ENCODE results near the gene BMX.

The BMX gene

GRCh38 chrX:15511563-15511962 is 11.0 kb downstream of the BMX start:
- TF ChIP-seq, protein P1, sequence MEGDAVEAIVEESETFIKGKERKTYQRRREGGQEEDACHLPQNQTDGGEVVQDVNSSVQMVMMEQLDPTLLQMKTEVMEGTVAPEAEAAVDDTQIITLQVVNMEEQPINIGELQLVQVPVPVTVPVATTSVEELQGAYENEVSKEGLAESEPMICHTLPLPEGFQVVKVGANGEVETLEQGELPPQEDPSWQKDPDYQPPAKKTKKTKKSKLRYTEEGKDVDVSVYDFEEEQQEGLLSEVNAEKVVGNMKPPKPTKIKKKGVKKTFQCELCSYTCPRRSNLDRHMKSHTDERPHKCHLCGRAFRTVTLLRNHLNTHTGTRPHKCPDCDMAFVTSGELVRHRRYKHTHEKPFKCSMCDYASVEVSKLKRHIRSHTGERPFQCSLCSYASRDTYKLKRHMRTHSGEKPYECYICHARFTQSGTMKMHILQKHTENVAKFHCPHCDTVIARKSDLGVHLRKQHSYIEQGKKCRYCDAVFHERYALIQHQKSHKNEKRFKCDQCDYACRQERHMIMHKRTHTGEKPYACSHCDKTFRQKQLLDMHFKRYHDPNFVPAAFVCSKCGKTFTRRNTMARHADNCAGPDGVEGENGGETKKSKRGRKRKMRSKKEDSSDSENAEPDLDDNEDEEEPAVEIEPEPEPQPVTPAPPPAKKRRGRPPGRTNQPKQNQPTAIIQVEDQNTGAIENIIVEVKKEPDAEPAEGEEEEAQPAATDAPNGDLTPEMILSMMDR (conservative IDR thresholded peaks at IDR 0.05; ENCODE audit: low read depth) = no peak
- POLR2A ChIA-PET (ENCODE audit: low non-redundant PET) = no interaction called here
- no peak for DNase-seq (ENCODE audit: low spot score)
- CTCF ChIA-PET = interaction anchor here (0.8 kb wide), 1 partner anchor 54 kb away, joined by 3 read pairs; no protein-coding TSS in a partner anchor
- no peak overlapping the region for H3K27ac ChIP-seq

DNA sequence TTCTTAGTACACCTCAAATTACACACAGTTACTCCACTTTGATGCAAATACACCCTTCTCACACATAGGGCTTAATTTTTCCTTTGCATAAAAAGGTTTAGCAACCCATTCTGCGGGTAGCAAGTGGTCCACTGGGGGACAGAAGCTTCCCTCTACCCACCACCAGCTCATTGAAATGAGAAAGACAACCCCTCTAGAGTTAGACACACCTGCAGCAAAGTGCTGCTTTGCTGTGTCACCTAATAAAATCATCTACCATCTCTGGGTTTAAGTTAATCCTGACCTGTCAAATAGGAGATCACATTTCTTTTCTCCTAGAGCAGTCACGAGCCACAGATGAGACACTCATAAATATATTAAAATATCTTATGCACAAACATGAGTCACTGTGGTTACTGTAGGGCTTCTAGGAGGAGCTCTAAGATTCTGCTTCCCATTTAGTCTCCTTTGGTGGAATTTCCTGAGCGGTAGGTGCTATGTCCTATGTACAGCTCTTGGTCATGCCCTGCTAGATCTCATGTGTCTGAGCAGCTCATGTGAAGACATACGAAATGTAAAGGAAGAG is 11.9 kb downstream of the BMX start:
- POLR2A ChIA-PET (ENCODE audit: low non-redundant PET) = no interaction called here

DNA sequence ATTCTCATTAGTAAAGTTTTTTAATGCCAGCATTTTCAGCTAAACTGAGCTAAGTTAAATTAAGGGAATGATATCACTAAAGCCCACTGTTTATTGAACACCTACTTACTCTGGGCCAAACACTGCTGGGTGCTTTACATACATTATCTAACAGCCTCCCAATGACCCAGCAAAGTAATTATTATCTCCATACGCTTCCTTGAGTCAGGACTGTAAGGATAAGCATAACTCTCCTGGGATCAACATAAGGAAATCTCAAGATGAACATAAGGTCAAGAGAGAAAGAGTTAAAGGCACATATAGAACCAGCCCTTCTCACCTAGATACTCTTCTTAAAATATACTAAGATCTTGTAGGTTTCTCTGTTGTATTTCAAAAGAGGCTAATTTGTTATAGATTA is 13.7 kb downstream of the BMX start:
- ChIA-PET CTCF (no interaction called here), POLR2A (ENCODE audit: low non-redundant PET) (no interaction called here)
- H3K27ac ChIP-seq = no peak overlapping the region

More for the DNA sequence above, 11.9 kb downstream of the BMX start:
- CTCF ChIA-PET = interaction anchor here (0.8 kb wide), 2 partner anchors 53 to 258 kb away, joined by 3 read pairs; no protein-coding TSS in a partner anchor
- DNase-seq (ENCODE audit: low spot score) = no peak
- H3K27ac ChIP-seq = no peak overlapping the region
- TF ChIP-seq, protein P1 (conservative IDR thresholded peaks at IDR 0.05; ENCODE audit: low read depth) = no peak

GRCh38 chrX:15515931-15516330 is 15.3 kb downstream of the BMX start:
- ChIA-PET POLR2A (ENCODE audit: low non-redundant PET) (no interaction called here), CTCF (interaction anchor here (0.7 kb wide), 1 partner anchor 10 kb away, joined by 4 read pairs; no protein-coding TSS in a partner anchor)
- H3K27ac ChIP-seq = no peak overlapping the region
- no peak for DNase-seq (ENCODE audit: low spot score)
- TF ChIP-seq, protein P1 (conservative IDR thresholded peaks at IDR 0.05; ENCODE audit: low read depth) = no peak

More for the DNA sequence above, 13.7 kb downstream of the BMX start:
- DNase-seq (ENCODE audit: low spot score) = no peak
- TF ChIP-seq, protein P1 (conservative IDR thresholded peaks at IDR 0.05; ENCODE audit: low read depth) = no peak

GRCh38 chrX:15522464-15522863 is 21.9 kb downstream of the BMX start:
- ChIA-PET CTCF (interaction anchor here (0.6 kb wide), 1 partner anchor 223 kb away, joined by 4 read pairs; no protein-coding TSS in a partner anchor), POLR2A (ENCODE audit: low non-redundant PET) (interaction anchor here (0.6 kb wide), 1 partner anchor 22 kb away, joined by 7 read pairs; no protein-coding TSS in a partner anchor)
- TF ChIP-seq, protein P1 (conservative IDR thresholded peaks at IDR 0.05; ENCODE audit: low read depth) = no peak
- DNase-seq (ENCODE audit: low spot score) = no peak
- H3K27ac ChIP-seq = no peak overlapping the region

DNA sequence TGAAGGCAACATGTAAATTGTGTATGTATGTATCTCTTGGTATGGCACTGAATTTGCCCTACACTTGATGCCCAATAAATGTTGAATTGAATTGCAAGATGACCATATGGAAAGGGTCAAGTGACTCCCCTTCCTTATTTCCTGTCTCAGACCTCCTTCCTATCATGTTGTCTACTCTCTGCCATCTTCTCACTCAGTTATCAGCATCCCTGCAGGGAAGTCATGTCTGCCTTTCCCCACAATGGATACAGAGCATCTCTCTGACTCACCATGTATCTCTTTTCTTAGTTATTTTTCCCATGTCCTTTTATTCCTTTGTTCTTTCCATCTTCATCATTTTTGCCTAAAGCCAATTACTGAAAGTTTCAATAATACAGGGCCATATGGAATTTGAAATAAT is 22.5 kb downstream of the BMX start:
- TF ChIP-seq, protein P1 (conservative IDR thresholded peaks at IDR 0.05; ENCODE audit: low read depth) = no peak
- CTCF ChIA-PET = no interaction called here
- POLR2A ChIA-PET (ENCODE audit: low non-redundant PET) = no interaction called here
- no peak overlapping the region for H3K27ac ChIP-seq
- no peak for DNase-seq (ENCODE audit: low spot score)
